ENCODE results near the gene COPS7B. TPM values are rescaled to one million over a fixed set of nuclear protein-coding genes. Genes with fewer than 3 reads are reported as not detected.

Gene COPS7B
- polyA plus RNA-seq, 2 of the 4 experiments (the other 2 are of a cell fraction) = 34.3 to 54.9 TPM

GRCh38 chr2:231810905-231811304 is 24.7 kb downstream of the COPS7B start:
- no peak for FAIRE-seq
- POLR2A ChIA-PET = no interaction called here
- Histone ChIP-seq H3K27ac (no peak overlapping the region), H3K4me2 (no peak overlapping the region), H3K4me3 (no peak overlapping the region), H3K4me1 (peaks cover 9% of the 10 kb centered on the region; the same call in 2 of the 3 replicates), H3K9me3 (no peaks in the 10 kb centered on the region)
- TF ChIP-seq ZNF302 (CRISPR knock-in tag; IDR thresholded peaks at IDR 0.05) (no peak), E2F6 (IDR thresholded peaks at IDR 0.05; ENCODE audit: borderline replicate concordance, low read depth) (no peak), TP53 (CRISPR knock-in tag; IDR thresholded peaks at IDR 0.05) (no peak), CEBPB (IDR thresholded peaks at IDR 0.05) (no peak), EHMT2 (IDR thresholded peaks at IDR 0.05; ENCODE audit: low read depth) (no peak), HOXA7 (CRISPR knock-in tag; IDR thresholded peaks at IDR 0.05) (no peak), ESRRA (IDR thresholded peaks at IDR 0.05; ENCODE audit: borderline replicate concordance, low read length) (no peak), HES2 (IDR thresholded peaks at IDR 0.05) (no peak), MAZ (IDR thresholded peaks at IDR 0.05; ENCODE audit: borderline replicate concordance, low read depth, low read length) (no peak), RAD21 (conservative IDR thresholded peaks at IDR 0.05 in 1 of 2, IDR thresholded peaks at IDR 0.05 in 1 of 2) (no peak), RFX5 (IDR thresholded peaks at IDR 0.05) (no peak), HOXB13 (CRISPR knock-in tag; IDR thresholded peaks at IDR 0.05; ENCODE audit: low read depth) (no peak), POLR2AphosphoS2 (conservative IDR thresholded peaks at IDR 0.05; ENCODE audit: low read length) (no peak), ZC3H11A (IDR thresholded peaks at IDR 0.05) (no peak), SREBF2 (IDR thresholded peaks at IDR 0.05) (no peak)
- CTCF ChIA-PET = interaction anchor here (0.8 to 3.7 kb wide), 4 partner anchors 11 to 101 kb away, joined by 3 to 21 read pairs (median 4); no protein-coding TSS in a partner anchor
- peak; percentile 31 to 47; a peak in 3 of 6 replicates for ATAC-seq
- no peak for DNase-seq (ENCODE audit: low read depth in 1 of 2, low spot score in 1 of 2)

- no peak overlapping the region for H3K4me3 ChIP-seq
- H3K4me2 ChIP-seq = no peak overlapping the region
- 70% methylated on average over 8 of the region's 8 CpGs for WGBS (ENCODE audit: missing lambda C conversion rate)
- no peak overlapping the region for H3K27ac ChIP-seq
- CTCF ChIA-PET = interaction anchor here (1.0 to 4.6 kb wide), 3 partner anchors 16 to 84 kb away, joined by 3 to 27 read pairs (median 9); no protein-coding TSS in a partner anchor
- no peaks in the 10 kb centered on the region for H3K9me3 ChIP-seq
- no peaks in the 10 kb centered on the region for H3K4me1 ChIP-seq
- DNase-seq (ENCODE audit: low read depth in 1 of 2, low spot score in 1 of 2) (no peak), ATAC-seq (no peak), FAIRE-seq (no peak)
- no peak for TF ChIP-seq RAD21 (conservative IDR thresholded peaks at IDR 0.05 in 1 of 2, IDR thresholded peaks at IDR 0.05 in 1 of 2)
- TF ChIP-seq RNF2 (IDR thresholded peaks at IDR 0.05; ENCODE audit: borderline replicate concordance, low read depth) = no peak
- no peak for TF ChIP-seq POLR2A (IDR thresholded peaks at IDR 0.05; ENCODE audit: low read length)
- no peak for TF ChIP-seq ESRRA (IDR thresholded peaks at IDR 0.05; ENCODE audit: borderline replicate concordance, low read length)
- no peak for TF ChIP-seq ZFP36 (IDR thresholded peaks at IDR 0.05; ENCODE audit: borderline replicate concordance, partially characterized antibody)
- no peak for TF ChIP-seq CBX2 (IDR thresholded peaks at IDR 0.05; ENCODE audit: borderline replicate concordance, low read depth)
- TF ChIP-seq MAZ (IDR thresholded peaks at IDR 0.05; ENCODE audit: borderline replicate concordance, low read depth, low read length) = no peak
- TF ChIP-seq FOSB (CRISPR knock-in tag; IDR thresholded peaks at IDR 0.05) = no peak
- no peak for TF ChIP-seq POLR2AphosphoS2 (conservative IDR thresholded peaks at IDR 0.05; ENCODE audit: low read length)
- no peak for TF ChIP-seq MAFK (IDR thresholded peaks at IDR 0.05; ENCODE audit: partially characterized antibody)
- no peak for TF ChIP-seq ELK1 (IDR thresholded peaks at IDR 0.05; ENCODE audit: low read depth, low read length)
- POLR2A ChIA-PET = no interaction called here
Observed at GRCh38 chr2:231816327-231817026, 30.2 kb downstream of the COPS7B start.

Measured in A549 (cell line).